ENCODE measurements around the gene GARNL3.
A peak's percentile ranks its signal among the peaks of the same experiment; 100 is the strongest.

The GARNL3 gene

DNA sequence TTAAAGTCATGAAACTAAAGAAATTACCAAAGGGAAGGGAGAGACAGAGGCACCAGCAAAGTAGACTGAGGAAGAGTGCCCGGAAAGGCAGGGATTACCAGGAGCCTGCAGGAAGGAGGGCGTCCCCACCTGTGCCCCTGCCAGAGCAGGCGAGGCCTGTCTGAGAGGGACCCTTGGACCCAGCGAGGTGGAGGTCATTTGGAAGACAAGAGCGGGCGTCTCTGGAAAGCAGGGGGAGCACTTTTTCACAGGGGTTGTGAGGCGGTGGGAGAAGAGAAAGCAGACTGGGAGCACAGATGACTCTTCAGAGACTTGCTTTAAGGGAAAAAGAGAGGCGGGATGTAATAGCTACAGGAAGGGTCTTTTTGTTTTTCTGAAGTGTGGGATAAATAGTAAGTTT lies 104.9 kb downstream of the GARNL3 start:
- Histone ChIP-seq H3K9me3 (ENCODE audit: control extremely low read depth in 1 of 5, control insufficient read depth in 4 of 5, insufficient read depth in 2 of 5, low read depth in 1 of 5, low read length in 4 of 5) (no peaks in the 10 kb centered on the region), H3K4me3 (ENCODE audit: control insufficient read depth in 1 of 7, extremely low read depth in 1 of 7, insufficient read depth in 4 of 7, low read depth in 2 of 7, low read length in 6 of 7) (no peak overlapping the region), H3K36me3 (ENCODE audit: control insufficient read depth in 4 of 4, insufficient read depth in 4 of 4, low read length in 3 of 4) (no peaks in the 10 kb centered on the region), H3K27ac (ENCODE audit: insufficient read depth in 1 of 2, low read depth in 1 of 2, low read length in 2 of 2, poor library complexity in 1 of 2, severe bottlenecking in 2 of 2) (no peak overlapping the region), H3K4me1 (ENCODE audit: control extremely low read depth in 1 of 4, control insufficient read depth in 4 of 4, insufficient read depth in 4 of 4, low read length in 3 of 4) (peaks cover 0 to 27% (median 18%) of the 10 kb centered on the region in 4 experiments), H3K27me3 (replicated peaks in 2 of 5; ENCODE audit: control insufficient read depth in 4 of 5, insufficient read depth in 5 of 5, low read length in 4 of 5) (peaks cover 0 to 5% (median 0%) of the 10 kb centered on the region in 5 experiments)
- ChIA-PET CTCF (interaction anchor here (1.5 to 1.7 kb wide), 2 partner anchors 10 to 12 kb away, joined by 4 to 5 read pairs; no protein-coding TSS in a partner anchor), POLR2A (interaction anchor here (1.0 kb wide), 1 partner anchor 9 kb away, joined by 4 read pairs; no protein-coding TSS in a partner anchor)
- no peak for DNase-seq
- 95% methylated on average over 6 of the region's 8 CpGs for WGBS (ENCODE audit: insufficient coverage)

DNA sequence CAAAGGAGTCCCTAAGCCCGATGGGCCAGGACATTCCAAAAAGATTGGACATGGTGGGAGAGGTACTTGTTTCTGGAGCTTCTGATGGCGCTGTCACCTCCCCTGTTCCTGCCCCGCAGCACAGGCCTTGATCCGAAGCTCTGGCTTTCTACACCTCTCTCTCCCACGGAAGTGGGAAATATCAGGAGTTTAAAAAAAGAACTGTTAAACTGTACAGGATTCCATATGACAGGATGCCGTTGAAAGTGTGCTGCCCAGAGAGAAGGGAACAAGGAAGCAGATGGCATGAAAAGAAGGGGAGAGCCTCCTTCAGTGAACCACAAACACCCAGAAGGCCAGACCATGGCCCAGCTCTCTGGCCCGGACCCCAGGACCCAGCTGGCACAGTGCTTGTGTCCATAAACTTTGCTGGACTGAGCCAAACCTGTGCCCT lies 105.6 kb downstream of the GARNL3 start:
- Histone ChIP-seq H3K9me3 (ENCODE audit: control extremely low read depth in 1 of 5, control insufficient read depth in 4 of 5, insufficient read depth in 2 of 5, low read depth in 1 of 5, low read length in 4 of 5) (no peaks in the 10 kb centered on the region), H3K36me3 (ENCODE audit: control insufficient read depth in 4 of 4, insufficient read depth in 4 of 4, low read length in 3 of 4) (no peaks in the 10 kb centered on the region), H3K4me3 (ENCODE audit: control insufficient read depth in 1 of 7, extremely low read depth in 1 of 7, insufficient read depth in 4 of 7, low read depth in 2 of 7, low read length in 6 of 7) (no peak overlapping the region), H3K27me3 (replicated peaks in 2 of 5; ENCODE audit: control insufficient read depth in 4 of 5, insufficient read depth in 5 of 5, low read length in 4 of 5) (peaks cover 0 to 5% (median 0%) of the 10 kb centered on the region in 5 experiments), H3K27ac (ENCODE audit: insufficient read depth in 1 of 2, low read depth in 1 of 2, low read length in 2 of 2, poor library complexity in 1 of 2, severe bottlenecking in 2 of 2) (no peak overlapping the region), H3K4me1 (ENCODE audit: control extremely low read depth in 1 of 4, control insufficient read depth in 4 of 4, insufficient read depth in 4 of 4, low read length in 3 of 4) (peaks cover 0 to 27% (median 18%) of the 10 kb centered on the region in 4 experiments)
- POLR2A ChIA-PET = interaction anchor here (1.0 kb wide), 1 partner anchor 10 kb away, joined by 4 read pairs; no protein-coding TSS in a partner anchor
- CTCF ChIA-PET = interaction anchor here (1.4 to 1.7 kb wide), 3 partner anchors 11 to 20 kb away, joined by 4 to 5 read pairs (median 4); no protein-coding TSS in a partner anchor
- WGBS (ENCODE audit: insufficient coverage) = 8% methylated on average over 6 of the region's 7 CpGs
- DNase-seq = peak in 1 of 3 donors; percentile 34

DNA sequence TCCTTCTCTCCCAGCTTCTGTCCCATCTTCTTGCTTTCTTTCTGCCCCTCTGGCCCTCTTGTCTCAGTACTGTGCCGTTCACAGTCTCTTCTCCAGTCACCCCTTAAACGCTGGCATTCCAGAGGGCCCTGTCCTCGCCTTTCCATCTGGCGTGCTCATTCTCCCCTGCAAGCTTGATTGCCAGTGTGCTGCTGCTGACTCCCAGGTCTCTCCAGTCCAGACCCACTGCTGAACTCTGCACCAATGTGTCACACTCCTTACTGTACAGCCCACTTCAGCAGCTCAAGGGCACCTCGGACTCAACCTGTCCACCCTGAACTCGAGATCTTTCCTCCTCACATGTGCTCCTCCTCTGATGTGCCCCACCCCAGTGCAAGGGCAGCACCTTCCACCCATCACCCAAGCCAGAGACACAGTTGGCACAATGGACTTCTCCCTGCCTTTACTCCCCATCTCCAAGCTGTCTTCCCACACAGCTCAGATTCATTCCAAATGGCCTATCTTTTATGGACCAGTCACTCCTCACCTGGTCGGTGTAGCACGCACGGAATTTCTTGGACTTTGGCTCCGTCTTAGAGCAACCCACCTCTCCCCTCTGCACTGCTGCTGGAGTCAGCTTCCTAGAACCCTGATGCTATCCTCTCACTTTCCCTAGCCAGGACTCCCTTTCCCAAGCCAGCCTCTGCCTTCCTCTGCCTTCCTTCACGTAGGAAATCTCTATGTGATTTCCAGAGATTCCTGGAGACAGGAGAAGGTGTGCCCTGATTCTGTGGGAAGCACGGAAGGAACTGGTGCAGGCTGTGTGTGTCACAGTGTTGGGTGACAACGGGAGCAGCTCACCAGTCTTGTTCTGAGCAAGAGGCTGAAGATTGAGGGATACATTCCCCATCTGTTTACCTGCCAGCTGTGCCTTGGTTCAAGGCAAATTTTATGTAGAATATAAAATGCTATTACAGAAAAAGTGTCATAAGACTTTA lies 106.4 kb downstream of the GARNL3 start:
- peaks cover 0 to 5% (median 3%) of the 10 kb centered on the region in 5 experiments for H3K27me3 ChIP-seq (replicated peaks in 2 of 5; ENCODE audit: control insufficient read depth in 4 of 5, insufficient read depth in 5 of 5, low read length in 4 of 5)

DNA sequence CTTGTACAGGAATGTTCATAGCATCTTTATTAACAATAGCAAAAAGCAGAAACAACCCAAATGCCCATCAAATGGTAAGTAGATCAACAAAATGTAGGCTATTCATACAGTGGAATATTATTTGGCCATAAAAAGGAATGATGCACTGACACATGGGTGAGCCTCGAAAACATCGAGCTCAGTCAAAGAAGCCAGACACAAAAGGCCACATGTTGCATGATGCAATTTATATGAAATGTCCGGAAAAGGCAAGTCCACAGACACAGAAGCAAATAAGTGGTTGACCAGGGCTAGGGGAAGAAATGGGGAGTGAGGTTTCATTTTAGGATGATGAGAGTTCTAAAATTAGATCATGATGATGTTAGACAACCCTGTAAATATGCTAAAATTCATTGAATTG lies 115.9 kb downstream of the GARNL3 start:
- Histone ChIP-seq H3K36me3 (ENCODE audit: control insufficient read depth in 4 of 4, insufficient read depth in 4 of 4, low read length in 3 of 4) (no peaks in the 10 kb centered on the region), H3K27me3 (replicated peaks in 2 of 5; ENCODE audit: control insufficient read depth in 4 of 5, insufficient read depth in 5 of 5, low read length in 4 of 5) (peaks cover 4 to 26% (median 6%) of the 10 kb centered on the region in 5 experiments), H3K9me3 (ENCODE audit: control extremely low read depth in 1 of 5, control insufficient read depth in 4 of 5, insufficient read depth in 2 of 5, low read depth in 1 of 5, low read length in 4 of 5) (peaks cover 0 to 9% (median 0%) of the 10 kb centered on the region in 5 experiments), H3K4me1 (ENCODE audit: control extremely low read depth in 1 of 4, control insufficient read depth in 4 of 4, insufficient read depth in 4 of 4, low read length in 3 of 4) (no peaks in the 10 kb centered on the region), H3K4me3 (ENCODE audit: control insufficient read depth in 1 of 7, extremely low read depth in 1 of 7, insufficient read depth in 4 of 7, low read depth in 2 of 7, low read length in 6 of 7) (no peak overlapping the region), H3K27ac (ENCODE audit: insufficient read depth in 1 of 2, low read depth in 1 of 2, low read length in 2 of 2, poor library complexity in 1 of 2, severe bottlenecking in 2 of 2) (no peak overlapping the region)
- DNase-seq = no peak
- ChIA-PET CTCF (no interaction called here), POLR2A (no interaction called here)
- 97% methylated on average over 3 of the region's 3 CpGs for WGBS (ENCODE audit: insufficient coverage)

More for the DNA sequence above, 106.4 kb downstream of the GARNL3 start:
- Histone ChIP-seq H3K4me3 (ENCODE audit: control insufficient read depth in 1 of 7, extremely low read depth in 1 of 7, insufficient read depth in 4 of 7, low read depth in 2 of 7, low read length in 6 of 7) (no peak overlapping the region), H3K4me1 (ENCODE audit: control extremely low read depth in 1 of 4, control insufficient read depth in 4 of 4, insufficient read depth in 4 of 4, low read length in 3 of 4) (peaks cover 0 to 27% (median 18%) of the 10 kb centered on the region in 4 experiments), H3K36me3 (ENCODE audit: control insufficient read depth in 4 of 4, insufficient read depth in 4 of 4, low read length in 3 of 4) (no peaks in the 10 kb centered on the region), H3K27ac (ENCODE audit: insufficient read depth in 1 of 2, low read depth in 1 of 2, low read length in 2 of 2, poor library complexity in 1 of 2, severe bottlenecking in 2 of 2) (no peak overlapping the region), H3K9me3 (ENCODE audit: control extremely low read depth in 1 of 5, control insufficient read depth in 4 of 5, insufficient read depth in 2 of 5, low read depth in 1 of 5, low read length in 4 of 5) (no peaks in the 10 kb centered on the region)
- 95% methylated on average over 8 of the region's 13 CpGs for WGBS (ENCODE audit: insufficient coverage)
- ChIA-PET POLR2A (interaction anchor here (1.0 kb wide), 1 partner anchor 11 kb away, joined by 4 read pairs; no protein-coding TSS in a partner anchor), CTCF (interaction anchor here (0.9 to 1.4 kb wide), 2 partner anchors 21 to 190 kb away, joined by 4 read pairs; no protein-coding TSS in a partner anchor)
- DNase-seq = no peak

DNA sequence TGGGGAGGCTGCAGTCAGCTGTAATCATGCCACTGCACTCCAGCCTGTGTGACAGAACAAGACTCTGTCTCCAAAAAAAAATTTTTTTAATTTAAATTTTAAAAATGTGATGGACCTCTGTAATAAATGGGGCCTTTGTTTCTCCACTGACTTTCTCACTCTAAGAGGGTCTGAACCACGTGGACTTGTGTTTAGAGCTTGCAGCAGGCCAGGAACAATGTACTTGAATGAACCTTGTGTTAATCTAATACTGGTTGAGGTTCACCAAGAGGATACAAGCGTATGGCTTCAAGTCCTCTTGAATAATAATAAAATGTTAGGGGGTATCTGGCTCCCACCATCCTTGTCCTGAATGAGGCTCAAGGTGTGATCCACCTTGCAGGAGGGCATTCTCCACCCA lies 118.0 kb downstream of the GARNL3 start:
- Histone ChIP-seq H3K4me3 (ENCODE audit: control insufficient read depth in 1 of 7, extremely low read depth in 1 of 7, insufficient read depth in 4 of 7, low read depth in 2 of 7, low read length in 6 of 7) (no peak overlapping the region), H3K36me3 (ENCODE audit: control insufficient read depth in 4 of 4, insufficient read depth in 4 of 4, low read length in 3 of 4) (no peaks in the 10 kb centered on the region), H3K4me1 (ENCODE audit: control extremely low read depth in 1 of 4, control insufficient read depth in 4 of 4, insufficient read depth in 4 of 4, low read length in 3 of 4) (no peaks in the 10 kb centered on the region), H3K9me3 (ENCODE audit: control extremely low read depth in 1 of 5, control insufficient read depth in 4 of 5, insufficient read depth in 2 of 5, low read depth in 1 of 5, low read length in 4 of 5) (peaks cover 0 to 9% (median 0%) of the 10 kb centered on the region in 5 experiments), H3K27me3 (replicated peaks in 2 of 5; ENCODE audit: control insufficient read depth in 4 of 5, insufficient read depth in 5 of 5, low read length in 4 of 5) (peaks cover 4 to 42% (median 8%) of the 10 kb centered on the region in 5 experiments), H3K27ac (ENCODE audit: insufficient read depth in 1 of 2, low read depth in 1 of 2, low read length in 2 of 2, poor library complexity in 1 of 2, severe bottlenecking in 2 of 2) (no peak overlapping the region)
- CTCF ChIA-PET = interaction anchor here (1.0 to 1.1 kb wide), 2 partner anchors 13 to 22 kb away, joined by 4 read pairs; no protein-coding TSS in a partner anchor
- 100% methylated on average over 2 of the region's 2 CpGs for WGBS (ENCODE audit: insufficient coverage)
- no peak for DNase-seq
- POLR2A ChIA-PET = interaction anchor here (0.7 kb wide), 1 partner anchor 169 kb away, joined by 3 read pairs; no protein-coding TSS in a partner anchor

DNA sequence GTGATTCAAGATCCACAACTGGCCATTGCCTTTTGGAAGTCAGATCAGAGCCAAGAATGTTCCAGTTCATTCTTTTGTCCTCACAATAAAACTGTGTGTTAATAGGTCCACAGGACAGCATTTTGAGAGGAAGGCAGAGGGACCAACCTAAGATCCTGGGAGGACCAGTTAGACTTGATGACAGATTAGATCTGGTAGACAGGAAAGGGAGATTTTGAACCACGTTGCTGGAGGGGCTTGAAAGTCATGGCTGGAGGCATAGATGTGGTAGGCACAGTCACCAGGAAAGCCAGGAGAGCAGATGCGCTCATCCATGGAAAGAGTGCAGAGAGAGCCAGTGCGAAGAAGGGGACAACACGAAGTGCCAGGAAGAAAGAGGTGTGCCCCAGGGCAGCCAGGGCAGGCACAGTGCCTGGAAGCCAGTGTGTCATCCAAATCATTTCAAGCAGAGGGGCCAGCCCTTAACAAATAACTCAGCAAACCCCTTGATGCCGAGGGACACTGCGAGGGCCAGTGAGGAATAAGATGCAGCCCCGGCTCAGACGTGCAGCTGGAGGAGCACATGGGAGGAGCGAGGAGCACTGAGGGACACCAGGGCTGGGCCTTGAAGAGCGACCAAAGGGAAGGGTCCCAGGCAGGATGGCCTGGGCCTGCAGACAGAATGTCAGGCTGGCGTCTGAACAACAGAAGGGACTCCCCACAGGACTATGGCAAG lies 119.6 kb downstream of the GARNL3 start:
- Histone ChIP-seq H3K4me3 (ENCODE audit: control insufficient read depth in 1 of 7, extremely low read depth in 1 of 7, insufficient read depth in 4 of 7, low read depth in 2 of 7, low read length in 6 of 7) (no peak overlapping the region), H3K27ac (ENCODE audit: insufficient read depth in 1 of 2, low read depth in 1 of 2, low read length in 2 of 2, poor library complexity in 1 of 2, severe bottlenecking in 2 of 2) (no peak overlapping the region), H3K4me1 (ENCODE audit: control extremely low read depth in 1 of 4, control insufficient read depth in 4 of 4, insufficient read depth in 4 of 4, low read length in 3 of 4) (peaks cover 0 to 15% (median 13%) of the 10 kb centered on the region in 4 experiments), H3K36me3 (ENCODE audit: control insufficient read depth in 4 of 4, insufficient read depth in 4 of 4, low read length in 3 of 4) (no peaks in the 10 kb centered on the region), H3K9me3 (ENCODE audit: control extremely low read depth in 1 of 5, control insufficient read depth in 4 of 5, insufficient read depth in 2 of 5, low read depth in 1 of 5, low read length in 4 of 5) (peaks cover 0 to 6% (median 0%) of the 10 kb centered on the region in 5 experiments), H3K27me3 (replicated peaks in 2 of 5; ENCODE audit: control insufficient read depth in 4 of 5, insufficient read depth in 5 of 5, low read length in 4 of 5) (peaks cover 4 to 42% (median 8%) of the 10 kb centered on the region in 5 experiments)
- WGBS (ENCODE audit: insufficient coverage) = 94% methylated on average over 11 of the region's 11 CpGs
- DNase-seq = no peak
- CTCF ChIA-PET = no interaction called here
- POLR2A ChIA-PET = no interaction called here
